ENCODE data around the gene TTC23.
"Not testable (repeated sequence)": the region's sequence is repeated elsewhere in the genome, so short reads cannot be mapped to it uniquely, and the experiment has no call there.

The TTC23 gene

DNA sequence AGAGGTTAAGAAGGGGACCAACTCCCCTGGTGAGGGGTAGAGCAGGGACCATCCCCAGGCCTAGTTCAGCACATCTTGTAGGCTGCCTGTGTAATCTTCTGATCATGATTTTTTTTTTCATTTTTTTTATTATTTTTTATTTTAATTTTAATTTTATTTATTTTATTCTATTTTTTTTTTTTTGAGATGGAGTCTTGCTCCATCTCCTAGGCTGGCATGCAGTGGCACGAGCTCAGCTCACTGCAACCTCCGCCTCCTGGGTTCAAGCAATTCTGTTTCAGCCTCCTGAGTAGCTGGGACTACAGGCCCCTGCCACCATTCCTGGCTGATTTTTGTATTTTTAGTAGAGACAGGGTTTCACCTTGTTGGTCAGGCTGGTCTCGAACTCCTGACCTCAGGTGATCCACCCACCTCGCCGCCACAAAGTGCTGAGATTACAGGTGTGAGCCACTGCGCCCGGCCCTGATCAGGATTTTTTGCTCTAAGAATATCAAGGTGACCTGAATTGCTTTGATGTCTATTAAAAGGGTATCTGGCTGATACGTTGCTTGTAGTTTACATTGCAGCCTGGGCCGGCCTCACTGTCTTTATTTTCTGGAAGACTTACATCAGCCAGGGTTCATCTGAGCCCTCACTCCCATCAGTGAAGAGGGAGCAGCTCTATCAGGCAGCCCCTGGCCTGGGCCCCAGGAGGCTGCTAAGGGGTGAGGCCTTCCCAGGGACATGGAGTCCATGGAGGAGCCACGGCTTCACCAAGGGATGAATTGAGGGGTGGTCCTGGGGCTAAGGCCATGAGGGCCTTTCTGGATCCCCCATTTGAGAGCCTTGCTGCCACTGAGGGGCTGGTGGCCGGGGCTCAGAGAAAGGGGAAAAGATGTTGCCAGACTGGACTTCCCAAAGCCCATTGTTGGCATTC lies 133.8 kb downstream of the TTC23 start:
- no peak for TF ChIP-seq CTCF (IDR thresholded peaks at IDR 0.05; ENCODE audit: extremely low read depth, missing control alignments)

GRCh38 chr15:99114511-99115299 lies 134.7 kb downstream of the TTC23 start:
- DNase-seq (ENCODE audit: low spot score): no peak
- TF ChIP-seq CTCF (IDR thresholded peaks at IDR 0.05; ENCODE audit: extremely low read depth, missing control alignments): no peak

More for the DNA sequence above, 133.8 kb downstream of the TTC23 start:
- no peak for DNase-seq (ENCODE audit: low spot score)

- TF ChIP-seq CTCF (IDR thresholded peaks at IDR 0.05; ENCODE audit: extremely low read depth, missing control alignments): no peak
- no peak for DNase-seq (ENCODE audit: low spot score)
Observed at GRCh38 chr15:99113547-99114271, 135.7 kb downstream of the TTC23 start.

DNA sequence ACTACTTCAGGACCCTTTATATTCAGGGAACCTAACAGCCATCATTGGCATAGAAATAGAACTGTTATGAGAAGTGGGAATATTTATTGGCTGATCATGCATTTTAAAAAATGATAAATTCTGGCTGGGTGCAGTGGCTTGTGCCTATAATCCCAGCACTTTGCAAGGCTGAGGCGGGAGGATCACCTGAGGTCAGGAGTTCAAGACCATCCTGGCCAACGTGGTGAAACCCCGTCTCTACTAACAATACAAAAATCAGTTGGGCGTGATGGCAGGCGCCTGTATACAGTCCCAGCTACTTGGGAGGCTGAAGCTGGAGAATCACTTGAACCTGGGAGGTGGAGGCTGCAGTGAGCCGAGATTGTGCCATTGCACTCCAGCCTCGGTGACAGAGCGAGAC lies 137.7 kb downstream of the TTC23 start:
- DNase-seq (ENCODE audit: low spot score): not testable (repeated sequence)

GRCh38 chr15:99110581-99111320 lies 138.6 kb downstream of the TTC23 start:
- no peak for DNase-seq (ENCODE audit: low spot score)
- TF ChIP-seq CTCF (IDR thresholded peaks at IDR 0.05; ENCODE audit: extremely low read depth, missing control alignments): no peak

DNA sequence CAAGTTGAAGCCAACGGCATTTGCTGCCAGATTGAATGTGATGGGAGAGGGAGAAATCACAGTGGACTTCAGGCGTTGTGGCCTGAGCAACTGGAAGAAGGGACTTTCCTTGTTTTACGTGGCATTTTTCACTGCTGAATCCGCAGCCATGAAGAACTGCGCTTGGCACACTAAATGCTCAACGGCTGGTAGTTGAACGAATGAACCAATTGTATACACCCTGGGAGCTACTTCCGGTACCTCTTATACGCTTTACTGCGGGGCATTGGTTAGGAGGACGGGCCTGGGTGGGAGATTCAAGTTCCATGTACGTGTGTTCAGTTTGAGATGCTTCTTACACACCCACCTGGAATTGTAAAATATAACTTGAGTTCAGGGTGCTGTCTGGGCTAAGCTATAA lies 139.3 kb downstream of the TTC23 start:
- DNase-seq (ENCODE audit: low spot score): no peak
- TF ChIP-seq CTCF (IDR thresholded peaks at IDR 0.05; ENCODE audit: extremely low read depth, missing control alignments): no peak

- no peak for TF ChIP-seq CTCF (IDR thresholded peaks at IDR 0.05; ENCODE audit: extremely low read depth, missing control alignments)
- no peak for DNase-seq (ENCODE audit: low spot score)
Observed at GRCh38 chr15:99109555-99110021, 139.8 kb downstream of the TTC23 start.

Data from GM20000 (cell line).